Naive B cell (primary cell): Measurements from ENCODE around the gene NBPF15. TPM values are rescaled to one million over a fixed set of nuclear protein-coding genes. Genes with fewer than 3 reads are reported as not detected.
"Not testable (repeated sequence)": the region's sequence is repeated elsewhere in the genome, so short reads cannot be mapped to it uniquely, and the experiment has no call there.

Experiments
- ATAC-seq, 2 donors: fragments of 150-1000 bp; cut with Tn5 transposase; 2 replicates each; pipeline ENCODE4 v1.10.0; 2021; ENCODE audit warnings: low read depth in 2 of 2, mild to moderate bottlenecking in 2 of 2, moderate library complexity in 2 of 2
- DNase-seq: peaks from one replicate; pipeline ENCODE4 v3.0.0; 2022
- H3K27ac Mint-ChIP-seq, 6 donors: one replicate each; pipeline ENCODE4 v1.8.0; 2020 to 2022; ENCODE audit warnings: mild to moderate bottlenecking in 6 of 6, mixed read lengths in 6 of 6, moderate library complexity in 5 of 6, inconsistent platforms in 2 of 6
- H3K27me3 Mint-ChIP-seq, 3 donors: one replicate each; pipeline ENCODE4 v1.8.0; 2021 to 2022; ENCODE audit warnings: mixed read lengths in 3 of 3, mild to moderate bottlenecking in 1 of 3
- H3K36me3 Mint-ChIP-seq, 2 donors: one replicate each; pipeline ENCODE4 v1.8.0; 2020 to 2022; ENCODE audit warnings: mixed read lengths in 2 of 2, inconsistent platforms in 1 of 2, mild to moderate bottlenecking in 1 of 2
- H3K4me1 Mint-ChIP-seq, 3 donors: one replicate each; pipeline ENCODE4 v1.8.0; 2020 to 2022; ENCODE audit warnings: mixed read lengths in 3 of 3, inconsistent platforms in 1 of 3, mild to moderate bottlenecking in 1 of 3, moderate library complexity in 1 of 3
- H3K4me3 Mint-ChIP-seq, 8 donors: one replicate each; pipeline ENCODE4 v1.8.0; 2020 to 2022; ENCODE audit warnings: mild to moderate bottlenecking in 8 of 8, mixed read lengths in 8 of 8, moderate library complexity in 8 of 8, inconsistent platforms in 2 of 8
- H3K9me3 Mint-ChIP-seq, 7 donors: one replicate each; pipeline ENCODE4 v1.8.0; 2020 to 2022; ENCODE audit warnings: mixed read lengths in 7 of 7, mild to moderate bottlenecking in 5 of 7, inconsistent platforms in 2 of 7, moderate library complexity in 1 of 7
- polyA plus RNA-seq, 6 donors: library from polyadenylated mRNA; unstranded; fragments of 300-500 nt; fragmentation: Illumina TruSeq; gene quantifications; one replicate each; pipeline ENCODE4 v1.2.3, GENCODE V29; 2021; ENCODE audit warnings: low read depth in 6 of 6

The NBPF15 gene
- polyA plus RNA-seq, 6 donors from 2014 or later = 6.5 to 15.2 (median 10.7) TPM

DNA sequence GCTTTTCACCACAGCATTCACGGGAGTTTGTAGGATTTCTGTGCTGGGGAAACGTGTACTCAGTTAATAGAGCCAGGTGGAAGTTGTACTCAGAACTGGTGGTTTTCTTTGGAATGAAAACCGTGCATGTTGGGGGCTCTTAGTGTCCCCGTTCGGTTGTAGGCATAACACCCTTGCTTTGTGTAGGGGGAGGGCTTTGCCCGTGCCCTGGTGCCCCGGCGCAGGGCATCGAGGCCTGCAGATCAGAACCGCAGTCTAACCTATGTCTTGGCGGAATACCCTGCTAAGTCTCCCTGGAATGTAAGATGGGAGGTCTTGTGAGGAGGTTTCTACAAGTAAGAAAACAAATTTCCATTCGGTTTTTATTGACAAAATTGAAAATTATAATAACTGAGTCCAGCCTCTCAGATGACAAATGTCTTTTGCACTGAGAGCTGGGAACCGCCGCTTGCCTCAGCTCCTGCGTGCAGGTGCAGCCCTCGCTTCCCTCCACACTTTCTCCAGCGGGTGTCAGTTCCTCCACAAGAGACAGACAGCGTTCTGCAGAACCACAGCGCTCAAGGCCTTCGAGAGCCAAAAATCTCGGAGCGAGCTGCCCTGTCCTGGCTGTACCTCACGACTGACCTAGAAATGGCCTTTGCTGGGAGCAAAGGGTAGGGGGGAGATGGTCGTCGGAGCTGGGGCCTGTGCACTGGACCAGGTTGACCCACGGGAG is 47.9 kb downstream of the NBPF15 start:
- not testable (repeated sequence) for H3K36me3 Mint-ChIP-seq, ATAC-seq, DNase-seq, H3K27me3 Mint-ChIP-seq, H3K9me3 Mint-ChIP-seq
- Mint-ChIP-seq H3K4me3 (peak overlapping the region; percentile 93 to 98 (median 94)), H3K4me1 (peaks cover 9 to 18% (median 15%) of the 10 kb centered on the region in 3 donors), H3K27ac (peak overlapping the region; percentile 96 to 100 (median 99))

DNA sequence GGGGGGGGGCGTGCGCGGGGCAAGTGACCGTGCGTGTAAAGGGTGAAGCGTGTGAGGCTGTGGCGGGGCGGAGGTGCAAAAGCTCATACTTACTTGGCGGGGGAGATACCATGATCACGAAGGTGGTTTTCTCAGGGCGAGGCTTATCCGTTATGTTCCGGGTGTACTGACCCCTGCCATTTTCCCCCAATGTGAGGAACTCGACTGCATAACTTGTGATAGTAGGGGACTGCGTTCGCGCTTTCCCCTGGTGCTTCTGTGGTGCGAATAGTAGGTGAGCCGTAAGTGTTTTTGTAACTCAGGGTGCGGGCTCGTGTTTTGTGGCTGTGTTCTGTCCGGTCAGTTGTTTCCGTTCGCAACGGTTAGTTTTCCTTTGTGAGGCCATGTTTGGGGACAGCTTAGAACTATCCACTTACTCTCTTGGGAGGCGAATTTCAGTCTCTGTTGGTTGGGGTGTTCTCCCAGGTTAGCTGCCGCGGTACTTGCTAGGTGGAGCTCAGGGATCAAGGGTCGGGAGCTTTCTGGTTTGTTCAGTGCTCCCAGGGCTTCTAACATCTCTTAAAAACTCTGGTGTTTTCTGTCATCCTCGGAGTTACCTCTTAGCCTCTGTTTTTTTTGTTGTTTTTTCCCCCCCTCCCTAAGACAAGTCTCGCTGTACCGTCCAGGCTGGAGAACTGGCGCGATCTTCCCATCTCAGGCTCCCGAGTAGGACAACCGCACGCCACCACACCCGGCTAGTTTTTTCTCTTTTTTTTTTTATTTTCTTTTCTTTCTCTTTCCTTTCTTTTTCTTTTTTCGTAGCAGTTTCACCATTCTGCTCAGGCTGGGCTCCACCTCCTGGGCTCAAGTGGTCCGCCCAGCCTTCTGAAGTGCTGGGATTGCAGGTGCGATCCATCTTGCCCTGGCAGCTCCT is 48.7 kb downstream of the NBPF15 start:
- H3K9me3 Mint-ChIP-seq, H3K27me3 Mint-ChIP-seq, H3K36me3 Mint-ChIP-seq: not testable (repeated sequence)
- Mint-ChIP-seq H3K27ac (peak overlapping the region; percentile 96 to 100 (median 99)), H3K4me3 (peak overlapping the region; percentile 93 to 98 (median 94)), H3K4me1 (peaks cover 9 to 18% (median 15%) of the 10 kb centered on the region in 3 donors)
- peak; percentile 91 for DNase-seq
- ATAC-seq = peak; percentile 78 to 81

DNA sequence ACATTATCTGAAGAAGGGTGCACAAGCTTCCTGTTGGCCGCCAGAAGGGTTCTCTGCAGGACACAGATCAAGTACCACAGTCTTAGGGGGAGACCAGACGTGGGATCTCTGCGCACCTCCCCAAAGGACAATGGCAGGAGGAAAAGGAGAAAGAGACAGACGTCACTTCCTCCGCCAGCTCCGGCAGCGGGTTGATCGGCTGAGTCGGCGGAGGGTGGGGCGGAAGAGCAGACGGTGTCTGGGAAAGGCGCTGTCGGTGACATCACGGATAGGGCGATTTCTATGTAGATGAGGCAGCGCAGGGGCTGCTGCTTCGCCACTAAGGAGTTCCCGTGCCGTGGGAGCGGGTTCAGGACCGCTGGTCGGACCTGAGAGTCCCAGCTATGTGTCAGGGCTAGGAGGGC is 49.4 kb downstream of the NBPF15 start:
- Mint-ChIP-seq H3K4me1 (peaks cover 9 to 18% (median 15%) of the 10 kb centered on the region in 3 donors), H3K27ac (peak overlapping the region; percentile 96 to 100 (median 99)), H3K4me3 (peak overlapping the region; percentile 93 to 98 (median 94))
- not testable (repeated sequence) for H3K9me3 Mint-ChIP-seq, H3K27me3 Mint-ChIP-seq, H3K36me3 Mint-ChIP-seq
- peak; percentile 45 to 48 for ATAC-seq
- peak; percentile 81 for DNase-seq

DNA sequence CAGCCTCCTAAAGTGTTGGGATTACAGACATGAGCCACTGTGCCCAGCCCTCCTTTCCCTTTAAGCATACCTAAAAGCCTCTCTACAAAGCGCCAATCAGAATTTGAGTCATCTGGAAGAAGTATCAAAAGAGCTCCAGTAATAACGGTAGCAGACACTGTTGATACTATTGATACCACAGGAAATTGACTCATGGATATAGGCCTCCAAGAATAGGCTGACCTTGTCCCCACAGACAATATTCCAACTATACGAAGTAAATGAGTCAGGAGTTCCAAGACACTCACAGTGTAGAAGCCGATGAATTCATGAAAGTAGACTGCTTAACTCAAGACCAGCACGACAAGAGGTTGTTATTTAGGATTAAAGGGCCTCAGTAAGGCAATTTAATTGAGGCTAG is 58.7 kb downstream of the NBPF15 start:
- not testable (repeated sequence) for H3K36me3 Mint-ChIP-seq, ATAC-seq, H3K4me1 Mint-ChIP-seq, H3K4me3 Mint-ChIP-seq, DNase-seq, H3K27ac Mint-ChIP-seq, H3K9me3 Mint-ChIP-seq, H3K27me3 Mint-ChIP-seq

DNA sequence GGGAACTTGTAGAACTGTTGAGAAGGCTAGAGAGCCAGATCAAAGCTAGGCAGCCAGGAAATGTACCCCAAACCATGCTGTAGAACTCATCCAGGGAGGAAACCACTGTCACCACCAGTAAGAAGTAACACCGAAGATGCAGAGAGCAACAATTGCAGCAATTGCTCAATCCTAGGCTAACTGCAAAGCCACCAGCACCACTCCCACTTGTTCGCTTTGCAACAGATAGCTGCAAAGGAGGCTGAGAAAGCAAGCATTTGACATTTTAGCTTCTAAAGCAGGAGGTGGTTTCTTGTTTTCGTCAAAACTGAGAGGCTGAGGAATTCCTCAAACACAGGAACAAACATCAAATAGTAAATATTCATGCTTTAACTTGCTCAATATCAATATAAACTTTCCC is 89.8 kb downstream of the NBPF15 start:
- not testable (repeated sequence) for H3K4me1 Mint-ChIP-seq, H3K9me3 Mint-ChIP-seq, ATAC-seq, H3K27ac Mint-ChIP-seq, H3K36me3 Mint-ChIP-seq, DNase-seq, H3K27me3 Mint-ChIP-seq, H3K4me3 Mint-ChIP-seq

Other genes starting within 250 kb of the NBPF15 start
- under 1 TPM in 1 of 6 donors, not detected in 5; 0.87 TPM for gene PPIAL4E, start 88.0 kb downstream of the NBPF15 start, polyA plus RNA-seq
- gene PPIAL4F, start 131.2 kb upstream of the NBPF15 start, polyA plus RNA-seq = not detected